GM12878 (cell line): Measurements from ENCODE around the gene NRAS. TPM values are rescaled to one million over a fixed set of nuclear protein-coding genes. Genes with fewer than 3 reads are reported as not detected.

Experiments
- ATAC-seq: fragments of 200-7000 bp; cut with Tn5 transposase; 3 replicates; pipeline ENCODE4 v1.9.1; 2020; ENCODE audit warnings: mild to moderate bottlenecking, moderate library complexity
- BruUV-seq: library from RNA; stranded (reverse); fragments of 400-500 nt; replicated peaks from 2 replicates; lab custom pipeline; 2021; lab: Mats Ljungman, UMichigan
- CTCF ChIA-PET: fragments of 300-600 bp; sonication (Branson Sonifier 250); formaldehyde crosslinking; extraction: SDS; loops from one replicate; lab custom pipeline; 2021; ENCODE audit warnings: inconsistent platforms; lab: Yijun Ruan, JAX
- POLR2A ChIA-PET: fragments of 350-600 bp; formaldehyde crosslinking; extraction: SDS; loops from one replicate; lab custom pipeline; 2021; ENCODE audit warnings: inconsistent platforms; lab: Charles Lee
- RAD21 ChIA-PET: fragments of 300-600 bp; sonication (Branson Sonifier 250); formaldehyde crosslinking; loops from one replicate; lab custom pipeline; 2023; ENCODE audit warnings: antibody characterized with exemption; ENCODE audit not compliant: unreplicated experiment; lab: Charles Lee
- SMC1A ChIA-PET: fragments of 300-600 bp; sonication (Branson Sonifier 250); formaldehyde crosslinking; loops from one replicate; lab custom pipeline; 2023; ENCODE audit not compliant: unreplicated experiment, uncharacterized antibody; lab: Charles Lee
- DNase-seq: peaks from one replicate; pipeline ENCODE4 v3.0.0-alpha.2; 2011; ENCODE audit warnings: low read depth, low spot score
- FAIRE-seq: peaks from 3 replicates; lab custom pipeline; 2011; peaks lifted over from hg19 to GRCh38; lab: Jason Lieb, UNC
- H2AFZ ChIP-seq: 2 replicates; pipeline ENCODE4 v1.6.0; 2011; ENCODE audit warnings: low read depth, low read length, control low read depth; ENCODE audit not compliant: control insufficient read depth
- H3K27ac ChIP-seq: 2 replicates; pipeline ENCODE4 v1.5.1; 2011; ENCODE audit warnings: control low read depth; ENCODE audit not compliant: control insufficient read depth, insufficient read depth
- H3K27me3 ChIP-seq, 2 experiments: replicated peaks in 1 of 2; 2 replicates each; pipeline versions ENCODE4 v1.6.0 to v1.6.1; 2011; ENCODE audit warnings: low read length in 1 of 2; ENCODE audit not compliant: control insufficient read depth in 2 of 2, insufficient read depth in 2 of 2
- H3K36me3 ChIP-seq, 2 experiments: 2 replicates each; pipeline ENCODE4 v1.5.1; 2011; ENCODE audit warnings: low read length in 1 of 2; ENCODE audit not compliant: control insufficient read depth in 2 of 2, insufficient read depth in 2 of 2
- H3K4me1 ChIP-seq: 2 replicates; pipeline ENCODE4 v1.6.1; 2011; ENCODE audit warnings: mild to moderate bottlenecking, low read length, moderate library complexity, mixed read lengths; ENCODE audit not compliant: control insufficient read depth, insufficient read depth
- H3K4me2 ChIP-seq: 2 replicates; pipeline ENCODE4 v1.6.0; 2011; ENCODE audit warnings: control low read depth; ENCODE audit not compliant: control insufficient read depth, insufficient read depth
- H3K4me3 ChIP-seq: fragments of 200-600 bp; sonication (generic); 2 replicates; pipeline ENCODE4 v1.5.1; 2016
- H3K79me2 ChIP-seq: 2 replicates; pipeline ENCODE4 v1.6.0; 2011; ENCODE audit warnings: low read length; ENCODE audit not compliant: control insufficient read depth, insufficient read depth
- H3K9ac ChIP-seq: 2 replicates; pipeline ENCODE4 v1.8.0; 2011; ENCODE audit warnings: low read length, control low read depth, mixed read lengths; ENCODE audit not compliant: control insufficient read depth, insufficient read depth
- H3K9me3 ChIP-seq: replicated peaks from 3 replicates; pipeline ENCODE4 v1.5.1; 2011; ENCODE audit warnings: mild to moderate bottlenecking, low read length; ENCODE audit not compliant: control insufficient read depth, insufficient read depth
- H4K20me1 ChIP-seq: 2 replicates; pipeline ENCODE4 v1.6.0; 2011; ENCODE audit not compliant: control insufficient read depth, insufficient read depth
- BACH1 ChIP-seq: fragments of 450-650 bp; IDR thresholded peaks from 2 replicates; pipeline ENCODE4 v1.6.1; 2017; ENCODE audit warnings: mild to moderate bottlenecking, borderline replicate concordance
- BCL3 ChIP-seq: IDR thresholded peaks from 2 replicates; pipeline ENCODE4 v1.6.1; 2011; ENCODE audit warnings: borderline replicate concordance, low read depth, mild to moderate bottlenecking, moderate library complexity, low read length; ENCODE audit not compliant: insufficient read depth, poor library complexity, severe bottlenecking
- E4F1 ChIP-seq: fragments of 450-650 bp; IDR thresholded peaks from 2 replicates; pipeline ENCODE4 v1.6.1; 2018; ENCODE audit warnings: borderline replicate concordance, mild to moderate bottlenecking; ENCODE audit not compliant: partially characterized antibody
- ESRRA ChIP-seq: IDR thresholded peaks from 2 replicates; pipeline ENCODE4 v1.6.1; 2012; ENCODE audit warnings: mild to moderate bottlenecking, low read length, improper control_type of control experiment
- ETV6 ChIP-seq, 2 experiments: fragments of 450-650 bp in 1 of 2; IDR thresholded peaks in 1 of 2; conservative IDR thresholded peaks in 1 of 2; 2 replicates each; pipeline ENCODE4 v1.6.1; 2014; ENCODE audit warnings: antibody characterized with exemption in 1 of 2, borderline replicate concordance in 1 of 2, low read depth in 1 of 2, mild to moderate bottlenecking in 1 of 2, moderate library complexity in 1 of 2
- HDAC2 ChIP-seq: fragments of 200-600 bp; sonication (generic); IDR thresholded peaks from 2 replicates; pipeline ENCODE4 v1.6.1; 2017
- HDAC6 ChIP-seq: fragments of 200-600 bp; sonication (generic); IDR thresholded peaks from one replicate; pipeline ENCODE4 v1.8.0; 2017; ENCODE audit warnings: antibody characterized with exemption; ENCODE audit not compliant: unreplicated experiment
- NR2C2 ChIP-seq: IDR thresholded peaks from 2 replicates; pipeline ENCODE4 v1.6.1; 2011; ENCODE audit warnings: borderline replicate concordance, low read depth; ENCODE audit not compliant: control insufficient read depth, insufficient read length
- PKNOX1 ChIP-seq: fragments of 450-650 bp; IDR thresholded peaks from 2 replicates; pipeline ENCODE4 v1.6.1; 2016; ENCODE audit warnings: mild to moderate bottlenecking
- RBBP5 ChIP-seq: fragments of 200-600 bp; sonication (generic); conservative IDR thresholded peaks from 2 replicates; pipeline ENCODE4 v1.6.1; 2016
- SMAD1 ChIP-seq: fragments of 450-650 bp; IDR thresholded peaks from 2 replicates; pipeline ENCODE4 v1.6.1; 2018; ENCODE audit warnings: mild to moderate bottlenecking, low read depth; ENCODE audit not compliant: partially characterized antibody
- SP1 ChIP-seq: IDR thresholded peaks from one replicate; pipeline ENCODE4 v1.6.1; 2011; ENCODE audit warnings: low read depth, low read length
- SREBF1 ChIP-seq: IDR thresholded peaks from 2 replicates; pipeline ENCODE4 v1.6.1; 2012; ENCODE audit warnings: mild to moderate bottlenecking, low read length
- STAT1 ChIP-seq: fragments of 450-650 bp; conservative IDR thresholded peaks from 2 replicates; pipeline ENCODE4 v1.6.1; 2014; ENCODE audit warnings: antibody characterized with exemption, mild to moderate bottlenecking
- WGBS: methylation state at CpG from one replicate; pipeline ENCODE4 v1.1.6; 2016; ENCODE audit warnings: low lambda C conversion rate; ENCODE audit not compliant: insufficient replicate concordance, insufficient coverage; ENCODE audit errors: missing lambda C conversion rate; 5-methylcytosine and 5-hydroxymethylcytosine counted together
- in situ Hi-C: fragments of 300-500 bp; cut with MboI; formaldehyde crosslinking; loops from 9 replicates; pipeline ENCODE4 v1.14.3; 2018; ENCODE audit warnings: mixed read lengths
- intact Hi-C: fragments of 100-400 bp; cut with micrococcal nuclease; formaldehyde crosslinking; loops from one replicate; pipeline ENCODE4 v1.14.2; 2022; ENCODE audit not compliant: unreplicated experiment
- polyA plus RNA-seq, 11 experiments: library from polyadenylated mRNA; depleted of rRNA in 4 of 11; unstranded in 6 of 11; stranded (reverse) in 5 of 11; fragments of >200 nt; fragmentation: Nextera tagmentation in 4 of 11; fragmentation: Illumina TruSeq in 1 of 11; extraction: Ambion mirVana in 4 of 11; extraction: Trizol in 1 of 11; gene quantifications; 1 replicate in 1 of 11; 2 replicates in 10 of 11; pipeline versions ENCODE4 v1.2.1 to v1.2.3, GENCODE V29; 2011 to 2016; ENCODE audit warnings: inconsistent platforms in 2 of 11, missing spikeins in 2 of 11, low read depth in 1 of 11
- total RNA-seq, 4 experiments: library from RNA; depleted of rRNA in 3 of 4; stranded (reverse); fragments of >200 nt in 3 of 4; fragmentation: Illumina TruSeq in 1 of 4; extraction: Trizol in 1 of 4; gene quantifications; 2 replicates each; pipeline versions ENCODE4 v1.2.1 to v1.2.3, GENCODE V29; 2013 to 2021
- TF ChIP-seq, protein P1 (sequence below): IDR thresholded peaks from 2 replicates; pipeline ENCODE4 v1.6.1; 2012; ENCODE audit warnings: low read depth, low read length, improper control_type of control experiment
- TF ChIP-seq, protein P2 (sequence below): fragments of 150-350 bp; IDR thresholded peaks from 2 replicates; pipeline ENCODE4 v1.6.1; 2014; ENCODE audit warnings: mild to moderate bottlenecking, low read depth, low read length
- TF ChIP-seq, protein P3 (sequence below): IDR thresholded peaks from 2 replicates; pipeline ENCODE4 v1.6.1; 2011; ENCODE audit warnings: low read depth, low read length, improper control_type of control experiment, borderline replicate concordance

The NRAS gene
- total and polyA plus RNA-seq, 10 of the 15 experiments (the other 5 are each of a cell fraction or from before 2014, with no cell fraction given): 31.7 to 73.2 (median 66.2) TPM

DNA sequence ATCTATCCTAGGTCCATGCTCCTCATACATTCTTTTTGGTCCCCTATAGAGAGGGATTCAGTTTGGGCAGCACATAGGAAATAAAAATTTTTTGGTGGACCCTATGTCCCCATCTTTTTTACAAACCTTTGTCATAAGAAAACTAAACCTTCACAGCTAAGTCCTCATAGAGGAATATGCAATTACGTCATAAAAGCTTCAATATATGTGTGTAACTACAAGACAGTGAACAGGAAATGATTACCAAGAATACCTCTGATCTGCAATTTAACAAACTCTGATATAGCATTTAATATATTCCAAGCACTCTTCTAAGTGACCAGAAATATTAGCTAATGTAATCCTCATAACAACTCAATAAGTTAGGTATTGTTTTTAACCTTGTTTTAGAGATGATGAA is 40.5 kb downstream of the NRAS start:
- ATAC-seq: no peak
- no peaks in the 10 kb centered on the region for H3K79me2 ChIP-seq
- no peak overlapping the region for H3K4me3 ChIP-seq
- CTCF ChIA-PET: no interaction called here
- H3K27ac ChIP-seq: no peak overlapping the region
- no peaks in the 10 kb centered on the region for H3K4me1 ChIP-seq
- no peak overlapping the region for H3K9ac ChIP-seq
- no peak overlapping the region for H2AFZ ChIP-seq
- FAIRE-seq: no peak
- no peaks in the 10 kb centered on the region; a peak in 1 of 4 replicates for H3K27me3 ChIP-seq
- no TSS peak for BruUV-seq
- no peak overlapping the region for H3K4me2 ChIP-seq
- TF ChIP-seq SREBF1: no peak
- TF ChIP-seq, protein P1, sequence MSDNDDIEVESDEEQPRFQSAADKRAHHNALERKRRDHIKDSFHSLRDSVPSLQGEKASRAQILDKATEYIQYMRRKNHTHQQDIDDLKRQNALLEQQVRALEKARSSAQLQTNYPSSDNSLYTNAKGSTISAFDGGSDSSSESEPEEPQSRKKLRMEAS: no peak
- TF ChIP-seq, protein P2, sequence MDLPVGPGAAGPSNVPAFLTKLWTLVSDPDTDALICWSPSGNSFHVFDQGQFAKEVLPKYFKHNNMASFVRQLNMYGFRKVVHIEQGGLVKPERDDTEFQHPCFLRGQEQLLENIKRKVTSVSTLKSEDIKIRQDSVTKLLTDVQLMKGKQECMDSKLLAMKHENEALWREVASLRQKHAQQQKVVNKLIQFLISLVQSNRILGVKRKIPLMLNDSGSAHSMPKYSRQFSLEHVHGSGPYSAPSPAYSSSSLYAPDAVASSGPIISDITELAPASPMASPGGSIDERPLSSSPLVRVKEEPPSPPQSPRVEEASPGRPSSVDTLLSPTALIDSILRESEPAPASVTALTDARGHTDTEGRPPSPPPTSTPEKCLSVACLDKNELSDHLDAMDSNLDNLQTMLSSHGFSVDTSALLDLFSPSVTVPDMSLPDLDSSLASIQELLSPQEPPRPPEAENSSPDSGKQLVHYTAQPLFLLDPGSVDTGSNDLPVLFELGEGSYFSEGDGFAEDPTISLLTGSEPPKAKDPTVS: no peak
- TF ChIP-seq ETV6 (conservative IDR thresholded peaks at IDR 0.05 in 1 of 2, IDR thresholded peaks at IDR 0.05 in 1 of 2; ENCODE audit: borderline replicate concordance in 1 of 2, low read depth in 1 of 2): no peak
- no peak for TF ChIP-seq BCL3
- no peak for TF ChIP-seq RBBP5
- TF ChIP-seq, protein P3, sequence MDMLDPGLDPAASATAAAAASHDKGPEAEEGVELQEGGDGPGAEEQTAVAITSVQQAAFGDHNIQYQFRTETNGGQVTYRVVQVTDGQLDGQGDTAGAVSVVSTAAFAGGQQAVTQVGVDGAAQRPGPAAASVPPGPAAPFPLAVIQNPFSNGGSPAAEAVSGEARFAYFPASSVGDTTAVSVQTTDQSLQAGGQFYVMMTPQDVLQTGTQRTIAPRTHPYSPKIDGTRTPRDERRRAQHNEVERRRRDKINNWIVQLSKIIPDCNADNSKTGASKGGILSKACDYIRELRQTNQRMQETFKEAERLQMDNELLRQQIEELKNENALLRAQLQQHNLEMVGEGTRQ: no peak
- TF ChIP-seq SMAD1: no peak
- no peak for TF ChIP-seq BACH1
- TF ChIP-seq HDAC6: no peak
- TF ChIP-seq HDAC2: no peak
- TF ChIP-seq NR2C2: no peak
- no peak for TF ChIP-seq SP1
- no peak for TF ChIP-seq PKNOX1
- TF ChIP-seq E4F1: no peak
- TF ChIP-seq STAT1: no peak
- no peak for TF ChIP-seq ESRRA
- TF ChIP-seq, all 136 proteins: peak for 0
- 39% methylated on average over 1 of the region's 1 CpG for WGBS
- RAD21 ChIA-PET: no interaction called here
- no peaks in the 10 kb centered on the region for H3K36me3 ChIP-seq
- in situ Hi-C loops: loop anchor here (10.0 kb wide), 1 partner anchor 331 kb away; no protein-coding TSS in a partner anchor
- H3K9me3 ChIP-seq: no peaks in the 10 kb centered on the region
- POLR2A ChIA-PET: no interaction called here
- H4K20me1 ChIP-seq: no peaks in the 10 kb centered on the region
- SMC1A ChIA-PET: no interaction called here
- intact Hi-C loops: no loop called here
- DNase-seq: no peak
